Left forelimb (tissue), 1 donor: ENCODE measurements around the gene CYP2E1.
"Not testable (repeated sequence)": the region's sequence is repeated elsewhere in the genome, so short reads cannot be mapped to it uniquely, and the experiment has no call there.

ENCODE experiments used
- DNase-seq: peaks from one replicate; pipeline ENCODE4 v3.0.0-alpha.2; 2018; ENCODE audit warnings: low spot score

The CYP2E1 gene

GRCh38 chr10:133569801-133570200 lies 42.6 kb downstream of the CYP2E1 start:
- DNase-seq, result not testable (repeated sequence)

- not testable (repeated sequence) for DNase-seq
Observed at GRCh38 chr10:133572055-133572454, 44.9 kb downstream of the CYP2E1 start.

GRCh38 chr10:133573460-133573859 lies 46.3 kb downstream of the CYP2E1 start:
- not testable (repeated sequence) for DNase-seq

- DNase-seq, result not testable (repeated sequence)
Observed at GRCh38 chr10:133577037-133577436, 49.9 kb downstream of the CYP2E1 start.
